Smooth muscle cell of the umbilical artery (primary cell): ENCODE data around the gene SLC6A18. TPM values are rescaled to one million over a fixed set of nuclear protein-coding genes. Genes with fewer than 3 reads are reported as not detected.

Source experiments
- total RNA-seq: library from RNA; depleted of rRNA; stranded (reverse); fragments of >200 nt; gene quantifications from 2 replicates; pipeline ENCODE4 v1.2.3, GENCODE V29; 2014

SLC6A18 gene, protein sequence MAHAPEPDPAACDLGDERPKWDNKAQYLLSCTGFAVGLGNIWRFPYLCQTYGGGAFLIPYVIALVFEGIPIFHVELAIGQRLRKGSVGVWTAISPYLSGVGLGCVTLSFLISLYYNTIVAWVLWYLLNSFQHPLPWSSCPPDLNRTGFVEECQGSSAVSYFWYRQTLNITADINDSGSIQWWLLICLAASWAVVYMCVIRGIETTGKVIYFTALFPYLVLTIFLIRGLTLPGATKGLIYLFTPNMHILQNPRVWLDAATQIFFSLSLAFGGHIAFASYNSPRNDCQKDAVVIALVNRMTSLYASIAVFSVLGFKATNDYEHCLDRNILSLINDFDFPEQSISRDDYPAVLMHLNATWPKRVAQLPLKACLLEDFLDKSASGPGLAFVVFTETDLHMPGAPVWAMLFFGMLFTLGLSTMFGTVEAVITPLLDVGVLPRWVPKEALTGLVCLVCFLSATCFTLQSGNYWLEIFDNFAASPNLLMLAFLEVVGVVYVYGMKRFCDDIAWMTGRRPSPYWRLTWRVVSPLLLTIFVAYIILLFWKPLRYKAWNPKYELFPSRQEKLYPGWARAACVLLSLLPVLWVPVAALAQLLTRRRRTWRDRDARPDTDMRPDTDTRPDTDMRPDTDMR
- total RNA-seq, result not detected in 2 replicates

DNA sequence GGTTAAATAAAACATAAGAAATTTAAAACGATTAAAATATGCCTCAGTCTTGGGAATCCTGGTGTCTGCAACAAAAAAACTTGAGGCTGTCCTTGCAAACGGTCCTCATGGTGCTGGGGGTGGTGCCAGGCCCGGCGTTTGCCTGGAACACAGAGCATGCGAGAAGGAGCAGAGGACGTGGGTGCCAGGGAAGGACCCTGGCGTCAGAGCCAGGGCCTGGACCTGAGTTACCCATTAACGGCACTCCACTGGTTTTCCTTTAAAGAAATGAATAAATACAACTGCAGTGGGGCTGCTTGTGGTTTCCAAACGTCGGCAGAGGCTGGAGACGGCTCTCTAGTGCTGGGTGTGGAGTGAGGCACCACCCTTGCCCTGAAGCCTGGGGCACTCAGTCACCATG is at the start of gene SLC6A18:
SLC6A18 (plus strand) TSS at position 301 of the 400 bp plus-strand sequence; CDS start at position 398, 97 bp downstream.

DNA sequence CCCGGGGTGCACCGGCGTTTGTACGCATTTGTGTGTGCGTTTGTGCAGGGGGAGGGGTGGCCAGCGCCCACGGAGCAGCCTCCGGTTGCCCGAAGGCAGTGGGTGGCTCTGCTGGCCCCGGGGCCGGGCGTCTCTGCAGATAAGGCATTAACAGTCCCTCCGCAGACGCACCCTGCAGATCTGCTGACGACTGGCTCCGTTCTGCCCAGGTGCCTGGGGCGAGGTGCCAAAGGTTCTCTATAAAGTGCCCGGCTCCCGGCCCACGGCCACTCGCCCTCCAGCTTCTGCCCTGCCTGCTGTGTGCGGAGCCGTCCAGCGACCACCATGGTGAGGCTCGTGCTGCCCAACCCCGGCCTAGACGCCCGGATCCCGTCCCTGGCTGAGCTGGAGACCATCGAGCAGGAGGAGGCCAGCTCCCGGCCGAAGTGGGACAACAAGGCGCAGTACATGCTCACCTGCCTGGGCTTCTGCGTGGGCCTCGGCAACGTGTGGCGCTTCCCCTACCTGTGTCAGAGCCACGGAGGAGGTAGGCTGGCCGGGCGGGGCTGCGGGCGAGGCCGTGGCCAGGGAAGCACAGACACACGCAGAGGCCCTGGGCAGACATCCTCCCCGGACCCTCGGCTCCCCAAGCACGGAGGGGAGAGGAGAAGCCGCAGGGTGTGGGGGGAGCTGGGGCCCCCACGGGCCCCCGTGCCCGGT is 23.7 kb upstream of the SLC6A18 start, which contains the start of gene SLC6A19:
SLC6A19 (plus strand) TSS at position 269 of the 699 bp plus-strand sequence; CDS start at position 325, 56 bp downstream.

DNA sequence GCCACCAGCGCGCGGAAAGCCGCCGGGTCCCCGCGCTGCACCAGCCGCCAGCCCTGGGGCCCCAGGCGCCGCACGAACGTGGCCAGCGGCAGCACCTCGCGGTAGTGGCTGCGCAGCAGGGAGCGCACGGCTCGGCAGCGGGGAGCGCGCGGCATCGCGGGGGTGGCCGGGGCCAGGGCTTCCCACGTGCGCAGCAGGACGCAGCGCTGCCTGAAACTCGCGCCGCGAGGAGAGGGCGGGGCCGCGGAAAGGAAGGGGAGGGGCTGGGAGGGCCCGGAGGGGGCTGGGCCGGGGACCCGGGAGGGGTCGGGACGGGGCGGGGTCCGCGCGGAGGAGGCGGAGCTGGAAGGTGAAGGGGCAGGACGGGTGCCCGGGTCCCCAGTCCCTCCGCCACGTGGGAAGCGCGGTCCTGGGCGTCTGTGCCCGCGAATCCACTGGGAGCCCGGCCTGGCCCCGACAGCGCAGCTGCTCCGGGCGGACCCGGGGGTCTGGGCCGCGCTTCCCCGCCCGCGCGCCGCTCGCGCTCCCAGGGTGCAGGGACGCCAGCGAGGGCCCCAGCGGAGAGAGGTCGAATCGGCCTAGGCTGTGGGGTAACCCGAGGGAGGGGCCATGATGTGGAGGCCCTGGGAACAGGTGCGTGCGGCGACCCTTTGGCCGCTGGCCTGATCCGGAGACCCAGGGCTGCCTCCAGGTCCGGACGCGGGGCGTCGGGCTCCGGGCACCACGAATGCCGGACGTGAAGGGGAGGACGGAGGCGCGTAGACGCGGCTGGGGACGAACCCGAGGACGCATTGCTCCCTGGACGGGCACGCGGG is 69.9 kb downstream of the SLC6A18 start, which contains the start of gene TERT:
TERT (minus strand) TSS at position 234 of the 815 bp plus-strand sequence; CDS start at position 155, 79 bp downstream.

Other genes with a start within 250 kb of the SLC6A18 start
- gene NKD2, start 216.6 kb upstream of the SLC6A18 start, total RNA-seq, result 0.59 TPM in 1 of 2 replicates, not detected in the other
- gene SLC12A7, start 113.3 kb upstream of the SLC6A18 start, total RNA-seq, result 12.8 and 28.1 TPM in 2 replicates
- not detected in 2 replicates for gene SLC6A19, start 23.8 kb upstream of the SLC6A18 start, total RNA-seq
- not detected in 2 replicates for gene TERT, start 69.7 kb downstream of the SLC6A18 start, total RNA-seq
- gene CLPTM1L, start 119.7 kb downstream of the SLC6A18 start, total RNA-seq, result 278 and 334 TPM in 2 replicates
- not detected in 2 replicates for gene SLC6A3, start 220.1 kb downstream of the SLC6A18 start, total RNA-seq